ENCODE measurements around the gene SLC7A9. TPM values are rescaled to one million over a fixed set of nuclear protein-coding genes. Genes with fewer than 3 reads are reported as not detected.

SLC7A9 gene
- not detected in 2 replicates for total RNA-seq (2014; rRNA removed; shearing (Covaris generic); ENCODE audit: low replicate concordance)

DNA sequence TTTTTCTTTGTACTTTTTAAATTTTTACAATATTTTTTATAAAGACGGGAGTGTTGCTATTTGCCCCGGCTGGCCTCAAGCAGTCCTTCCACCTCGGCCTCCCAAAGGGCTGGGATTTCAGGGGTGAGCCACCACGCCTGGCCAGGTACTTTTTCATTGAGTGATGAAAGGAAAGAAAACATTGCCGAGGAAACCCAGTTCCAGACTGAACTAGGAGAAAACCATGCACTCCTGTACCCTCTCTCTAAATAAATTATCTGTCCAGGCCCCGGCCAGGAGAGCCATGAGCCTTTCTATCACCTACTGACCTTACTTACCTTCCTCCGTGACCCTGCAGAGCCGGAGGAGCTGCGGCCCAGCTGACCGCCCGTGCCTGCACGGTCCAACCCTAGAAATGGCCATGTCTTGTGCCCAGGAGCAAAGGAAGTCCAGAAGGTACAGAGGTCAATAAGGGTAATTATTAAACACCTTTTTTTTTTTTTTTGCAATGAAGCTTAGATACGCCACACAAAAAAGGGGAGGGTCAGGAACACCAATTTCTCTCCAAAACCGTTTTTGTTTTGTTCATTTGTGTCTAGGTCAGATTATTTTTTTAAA, at the start of gene SLC7A9:
Gene SLC7A9 (minus strand): TSS at position 399 of the 597 bp plus-strand sequence. CDS start 1,233 bp downstream, outside the sequence.
- no peak for DNase-seq
- no peaks in the 10 kb centered on the region for H3K36me3 ChIP-seq
- no peaks in the 10 kb centered on the region for H3K27me3 ChIP-seq
- no peaks in the 10 kb centered on the region for H3K9me3 ChIP-seq
- H3K4me3 ChIP-seq, result no peak within 1 kb of the TSS

DNA sequence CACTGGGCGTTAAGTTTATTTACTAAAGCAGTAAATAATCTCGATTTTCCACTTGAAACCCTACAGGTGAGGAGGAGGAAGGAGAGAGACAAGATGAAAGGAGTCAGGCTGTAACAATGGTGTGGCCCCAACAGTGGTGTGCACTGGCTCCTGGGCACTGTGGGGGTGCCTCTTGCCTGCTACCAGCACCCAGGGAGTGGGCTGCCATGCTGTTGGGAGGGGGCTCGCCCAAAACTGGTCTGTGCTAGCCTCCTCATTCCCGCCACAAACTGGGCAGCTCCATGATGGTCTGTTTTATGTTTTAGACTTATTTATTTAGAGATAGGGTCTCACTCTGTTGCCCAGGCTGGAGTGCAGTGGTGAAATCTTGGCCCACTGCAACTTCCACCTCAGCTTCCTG, 49.8 kb upstream of the SLC7A9 start:
- Histone ChIP-seq H3K4me3 (no peak overlapping the region), H3K27me3 (no peaks in the 10 kb centered on the region), H3K36me3 (peaks cover 27% of the 10 kb centered on the region), H3K9me3 (no peaks in the 10 kb centered on the region)
- no peak for DNase-seq

DNA sequence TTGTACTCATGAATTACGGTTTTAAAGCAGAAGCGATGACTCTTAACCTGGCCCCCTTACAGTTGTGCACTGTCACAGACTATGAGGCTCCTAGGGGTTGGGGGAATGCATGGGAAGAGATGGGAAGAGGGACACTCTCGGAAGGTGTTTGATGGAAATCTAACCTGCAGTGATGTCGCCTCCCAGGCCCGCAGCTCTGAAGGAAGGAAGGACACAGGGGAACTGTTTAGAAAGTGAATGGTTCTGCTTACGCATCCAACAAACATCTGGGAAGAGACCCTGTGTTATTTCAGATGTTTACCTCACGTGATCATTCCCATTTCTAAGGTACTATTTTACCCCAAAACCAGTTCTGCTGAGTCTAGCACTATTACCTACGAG, 48.0 kb upstream of the SLC7A9 start:
- no peaks in the 10 kb centered on the region for H3K9me3 ChIP-seq
- peaks cover 21% of the 10 kb centered on the region for H3K36me3 ChIP-seq
- no peak overlapping the region for H3K4me3 ChIP-seq
- no peaks in the 10 kb centered on the region for H3K27me3 ChIP-seq
- no peak for DNase-seq

DNA sequence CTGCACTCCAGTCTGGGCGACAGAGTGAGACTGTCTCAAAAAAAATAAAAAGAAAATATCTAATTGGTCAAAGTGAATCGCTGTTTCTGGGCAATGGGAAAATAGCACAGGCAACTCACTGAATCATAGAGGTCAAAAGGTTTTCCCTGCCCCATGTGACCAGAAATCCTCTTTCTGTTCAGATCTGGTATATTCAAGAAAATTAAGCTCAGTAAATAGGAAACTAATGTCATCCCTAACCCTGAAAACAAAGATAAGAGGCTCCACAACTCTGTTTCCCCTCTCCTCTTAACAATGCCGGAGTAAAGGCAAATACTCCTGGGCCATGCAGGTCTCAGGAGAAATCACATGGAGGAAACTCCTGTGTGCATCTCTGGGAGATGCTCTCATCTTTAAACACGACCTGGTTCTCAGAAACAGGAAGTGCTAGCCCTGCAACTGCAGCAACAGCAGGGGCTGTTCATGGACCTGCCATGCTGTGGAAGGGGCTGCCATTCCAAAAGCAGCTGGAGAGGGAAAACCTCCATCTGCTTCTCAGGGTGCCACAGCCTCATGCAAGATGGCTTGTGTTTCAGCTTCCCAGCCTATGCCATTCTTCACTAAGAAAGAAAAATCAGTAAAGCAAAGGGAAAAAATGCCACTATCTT, 47.5 kb upstream of the SLC7A9 start:
- no peak for DNase-seq
- no peaks in the 10 kb centered on the region for H3K9me3 ChIP-seq
- H3K36me3 ChIP-seq, result peaks cover 21% of the 10 kb centered on the region
- no peaks in the 10 kb centered on the region for H3K27me3 ChIP-seq
- H3K4me3 ChIP-seq, result no peak overlapping the region

DNA sequence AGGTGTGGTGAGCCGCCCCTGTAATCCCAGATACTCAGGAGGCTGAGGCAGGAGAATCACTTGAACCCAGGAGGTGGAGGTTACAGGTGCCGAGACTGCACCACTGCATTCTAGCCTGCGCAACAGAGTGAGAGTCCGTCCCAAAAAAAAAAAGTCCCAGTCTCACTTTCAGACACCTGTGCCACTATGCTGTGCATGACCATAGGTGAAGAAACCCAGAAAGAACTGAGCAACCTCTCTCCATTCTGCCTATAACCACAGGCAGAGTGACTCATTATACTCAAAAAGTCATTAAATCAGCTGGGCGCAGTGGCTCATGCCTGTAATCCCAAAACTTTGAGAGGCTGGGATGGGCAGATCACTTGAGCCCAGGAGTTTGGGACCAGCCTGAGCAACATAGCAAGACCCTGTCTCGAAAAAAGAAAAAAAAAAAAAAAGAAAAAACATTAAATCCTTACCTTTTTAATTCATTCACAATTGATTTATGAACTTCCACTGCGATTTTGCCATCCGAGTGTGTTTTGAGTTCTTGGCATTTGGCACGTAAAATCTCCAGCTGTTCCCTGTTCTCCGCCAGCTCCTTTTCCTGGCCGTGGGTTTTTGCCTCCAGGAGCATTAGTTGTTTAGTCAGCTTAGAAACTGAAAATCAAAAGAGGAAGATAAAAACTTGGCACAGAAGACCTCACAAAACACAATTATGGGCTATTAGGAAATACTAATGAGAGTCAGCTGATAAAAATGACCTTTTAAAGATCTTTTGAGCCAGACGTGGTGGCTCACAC, 45.5 kb upstream of the SLC7A9 start:
- Histone ChIP-seq H3K4me3 (no peak overlapping the region), H3K36me3 (peaks cover 18% of the 10 kb centered on the region), H3K9me3 (no peaks in the 10 kb centered on the region), H3K27me3 (no peaks in the 10 kb centered on the region)
- no peak for DNase-seq

DNA sequence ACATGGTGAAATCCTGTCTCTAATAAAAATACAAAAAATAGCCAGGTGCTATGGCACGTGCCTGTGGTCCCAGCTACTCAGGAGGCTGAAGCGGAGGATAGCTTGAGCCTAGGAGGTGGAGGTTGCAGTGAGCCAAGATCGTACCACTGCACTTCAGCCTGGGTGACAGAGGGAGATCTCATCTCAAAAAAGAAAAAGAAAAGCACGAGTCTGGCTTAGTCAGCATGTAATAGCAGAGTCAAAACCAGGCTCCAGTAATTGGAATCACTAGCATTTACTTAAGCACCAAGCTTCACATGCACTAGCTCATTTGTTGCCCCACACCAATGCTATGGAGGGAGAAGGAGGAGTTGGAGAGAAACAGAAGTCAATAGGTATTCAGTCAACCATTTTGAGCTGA, 41.9 kb upstream of the SLC7A9 start:
- H3K4me3 ChIP-seq, result no peak overlapping the region
- no peaks in the 10 kb centered on the region for H3K9me3 ChIP-seq
- H3K27me3 ChIP-seq, result no peaks in the 10 kb centered on the region
- peaks cover 30% of the 10 kb centered on the region for H3K36me3 ChIP-seq
- DNase-seq, result no peak

DNA sequence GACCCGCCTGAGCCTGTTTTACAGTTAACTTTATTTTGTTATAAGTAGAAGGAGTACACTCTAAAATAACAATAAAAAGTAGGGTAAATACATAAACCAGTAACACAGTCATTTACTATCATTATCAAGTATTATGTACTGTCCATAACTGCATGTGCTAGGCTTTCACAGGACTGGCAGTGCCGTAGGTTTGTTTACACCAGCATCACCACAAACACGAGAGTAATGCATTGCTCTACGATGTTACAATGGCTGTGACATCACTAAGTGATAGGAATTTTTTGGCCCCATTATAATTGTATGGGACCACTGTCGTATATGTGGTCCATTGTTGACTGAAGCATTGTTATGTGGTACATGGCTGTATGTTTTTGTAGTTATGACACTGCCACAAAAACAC, 41.3 kb upstream of the SLC7A9 start:
- DNase-seq, result no peak
- Histone ChIP-seq H3K27me3 (no peaks in the 10 kb centered on the region), H3K4me3 (no peak overlapping the region), H3K36me3 (peaks cover 24% of the 10 kb centered on the region), H3K9me3 (no peaks in the 10 kb centered on the region)

DNA sequence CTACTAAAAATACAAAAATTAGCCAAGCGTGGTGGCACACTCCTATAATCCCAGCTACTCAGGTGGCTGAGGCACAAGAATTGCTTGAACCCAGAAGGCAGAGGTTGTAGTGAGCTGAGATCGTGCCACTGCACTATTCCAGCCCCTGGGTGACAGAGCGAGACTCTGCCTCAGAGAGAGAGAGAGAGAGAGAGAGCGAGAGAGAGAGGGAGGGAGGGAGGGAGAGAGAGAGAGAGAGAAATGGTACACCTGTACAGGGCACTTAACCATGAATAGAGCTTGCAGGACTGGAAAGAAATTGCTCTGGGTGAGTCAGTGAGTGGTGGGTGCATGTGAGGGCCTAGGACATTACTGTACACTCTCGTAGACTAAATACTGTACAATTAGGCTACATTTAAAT, 40.5 kb upstream of the SLC7A9 start:
- Histone ChIP-seq H3K36me3 (peaks cover 24% of the 10 kb centered on the region), H3K27me3 (no peaks in the 10 kb centered on the region), H3K9me3 (no peaks in the 10 kb centered on the region), H3K4me3 (no peak overlapping the region)
- DNase-seq, result no peak

DNA sequence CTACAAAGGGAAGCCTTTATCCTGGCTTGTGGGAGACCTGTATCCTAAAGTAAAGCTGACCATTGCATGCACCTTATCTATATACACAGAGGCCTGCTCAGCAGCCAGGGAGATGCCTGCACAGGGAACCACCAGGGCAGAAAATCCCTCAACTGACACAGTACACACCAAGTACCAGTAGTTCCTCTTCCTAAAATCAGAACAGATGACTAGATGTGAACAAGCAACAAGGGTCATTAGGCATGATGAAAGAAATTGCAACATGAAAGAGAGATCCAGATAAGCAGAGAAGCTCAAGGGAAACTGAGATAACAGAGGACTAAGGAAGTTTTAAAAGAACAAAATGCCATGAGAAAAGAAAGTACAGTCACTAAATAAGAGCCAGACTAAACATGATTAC, 39.7 kb upstream of the SLC7A9 start:
- no peak for DNase-seq
- H3K36me3 ChIP-seq, result peaks cover 20% of the 10 kb centered on the region

DNA sequence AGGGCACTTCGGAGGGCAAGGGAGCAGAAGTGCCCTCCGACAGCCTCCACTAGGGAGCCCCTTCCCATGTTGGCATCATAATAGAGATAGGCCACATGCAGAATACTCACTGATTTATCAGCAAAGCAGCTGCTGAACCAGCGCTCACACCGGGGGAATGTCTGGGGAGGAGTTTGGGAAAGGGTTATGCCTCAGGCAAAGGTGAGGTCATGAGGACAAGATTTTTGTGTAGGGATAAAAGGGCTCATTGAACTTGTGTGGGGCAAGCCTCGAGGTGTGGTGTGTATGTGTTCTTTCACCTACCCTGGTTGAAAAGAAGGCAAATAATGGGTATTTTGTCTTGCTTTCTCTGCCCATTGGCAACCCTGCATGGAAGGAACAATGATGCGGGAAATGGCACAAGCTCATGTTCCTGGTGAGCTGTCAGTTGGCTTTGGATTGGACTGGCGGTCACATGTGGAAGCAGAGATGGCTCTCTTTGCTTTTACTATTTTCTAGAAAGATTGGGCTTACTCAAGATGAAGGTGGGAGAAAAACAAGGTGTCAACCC, 39.1 kb upstream of the SLC7A9 start:
- Histone ChIP-seq H3K9me3 (no peaks in the 10 kb centered on the region), H3K36me3 (peaks cover 18% of the 10 kb centered on the region), H3K27me3 (no peaks in the 10 kb centered on the region), H3K4me3 (no peak overlapping the region)
- DNase-seq, result no peak

More for the DNA sequence above, 39.7 kb upstream of the SLC7A9 start:
- Histone ChIP-seq H3K9me3 (no peaks in the 10 kb centered on the region), H3K4me3 (no peak overlapping the region), H3K27me3 (no peaks in the 10 kb centered on the region)

DNA sequence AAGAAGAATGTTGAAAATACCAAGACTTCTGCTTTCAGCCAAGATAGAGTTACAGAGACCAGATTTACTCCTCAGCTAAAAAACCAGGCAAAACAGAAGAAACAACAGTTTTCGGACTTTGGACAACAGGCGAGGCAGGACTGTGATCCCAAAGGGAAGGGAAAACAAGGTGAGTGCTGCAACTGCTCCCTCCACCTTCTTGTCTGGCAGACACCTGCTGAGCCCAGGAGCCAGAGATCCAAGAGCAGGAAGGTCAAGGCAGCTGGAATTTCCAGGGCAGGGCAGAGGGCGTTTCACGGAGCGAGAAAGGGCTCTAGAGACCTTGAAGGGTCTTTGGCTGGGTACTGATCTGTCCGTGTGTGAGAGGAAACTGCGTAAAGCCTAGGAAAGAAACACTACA, 32.9 kb upstream of the SLC7A9 start:
- no peak overlapping the region for H3K4me3 ChIP-seq
- DNase-seq, result no peak
- no peaks in the 10 kb centered on the region for H3K27me3 ChIP-seq
- H3K9me3 ChIP-seq, result no peaks in the 10 kb centered on the region
- peaks cover 9% of the 10 kb centered on the region for H3K36me3 ChIP-seq

DNA sequence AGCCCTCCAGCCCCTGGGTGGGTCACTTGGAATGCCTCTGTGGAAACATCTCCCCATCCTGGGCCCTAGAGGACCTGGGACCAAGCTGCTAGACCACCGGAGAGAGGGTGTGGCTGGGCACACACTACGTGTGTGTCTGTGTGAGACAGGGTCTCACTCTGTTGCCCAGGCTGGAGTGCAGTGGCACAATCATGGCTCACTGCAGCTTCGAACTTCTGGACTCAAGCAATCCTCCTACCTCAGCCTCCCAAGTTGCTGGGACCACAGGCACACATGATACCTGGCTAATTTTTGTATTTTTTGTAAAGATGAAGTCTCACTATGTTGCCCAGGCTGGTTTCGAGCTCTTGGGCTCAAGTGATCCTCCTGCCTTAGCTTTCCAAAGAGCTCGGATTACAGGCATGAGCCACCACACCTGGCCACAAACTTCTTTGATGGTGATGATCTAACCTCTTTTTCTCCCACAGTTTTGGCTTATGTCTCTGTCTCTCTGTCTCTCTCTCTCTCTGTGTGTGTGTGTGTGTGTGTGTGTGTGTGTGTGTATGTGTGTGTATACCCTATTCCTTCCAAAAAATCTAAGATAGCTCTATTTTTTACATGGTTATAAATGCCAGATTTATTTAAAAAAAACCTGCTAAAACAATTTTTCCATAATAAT, 32.1 kb upstream of the SLC7A9 start:
- Histone ChIP-seq H3K27me3 (no peaks in the 10 kb centered on the region), H3K4me3 (no peak overlapping the region), H3K36me3 (peaks cover 7% of the 10 kb centered on the region; the same call in 1 of the 2 replicates), H3K9me3 (no peaks in the 10 kb centered on the region)
- no peak for DNase-seq

DNA sequence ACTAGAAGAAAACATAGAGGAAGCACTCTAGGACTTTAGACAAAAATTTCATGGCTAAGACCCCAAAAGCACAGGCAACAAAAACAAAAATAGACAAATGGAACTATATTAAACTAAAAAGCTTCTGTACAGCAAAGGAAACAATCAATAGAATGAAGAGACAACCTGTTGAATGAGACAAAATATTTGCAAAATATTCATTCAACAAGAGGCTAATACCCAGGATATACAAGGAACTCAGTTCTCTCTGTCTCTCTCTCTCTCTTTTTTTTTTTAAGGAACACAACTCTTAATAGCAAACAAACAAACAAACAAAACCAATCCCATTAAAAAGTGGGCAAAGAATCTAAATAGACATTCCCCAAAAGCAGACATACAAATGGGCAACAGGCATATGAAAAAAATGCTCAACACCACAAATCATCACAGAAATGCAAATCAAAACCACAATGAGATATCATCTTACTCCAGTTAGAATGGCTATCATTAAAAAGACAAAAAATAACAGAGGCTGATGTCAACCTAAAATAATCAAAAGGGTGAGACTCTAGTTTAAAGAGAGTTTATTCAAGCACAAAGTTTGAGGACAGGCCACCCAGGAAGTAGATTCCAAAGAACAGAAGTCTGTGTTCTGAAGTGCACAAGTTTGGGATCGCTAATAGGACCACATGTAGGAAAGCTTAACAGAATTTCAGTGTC, 27.1 kb upstream of the SLC7A9 start:
- Histone ChIP-seq H3K36me3 (peaks cover 14% of the 10 kb centered on the region), H3K4me3 (no peak overlapping the region), H3K27me3 (no peaks in the 10 kb centered on the region), H3K9me3 (peaks cover 3% of the 10 kb centered on the region)
- DNase-seq, result no peak

DNA sequence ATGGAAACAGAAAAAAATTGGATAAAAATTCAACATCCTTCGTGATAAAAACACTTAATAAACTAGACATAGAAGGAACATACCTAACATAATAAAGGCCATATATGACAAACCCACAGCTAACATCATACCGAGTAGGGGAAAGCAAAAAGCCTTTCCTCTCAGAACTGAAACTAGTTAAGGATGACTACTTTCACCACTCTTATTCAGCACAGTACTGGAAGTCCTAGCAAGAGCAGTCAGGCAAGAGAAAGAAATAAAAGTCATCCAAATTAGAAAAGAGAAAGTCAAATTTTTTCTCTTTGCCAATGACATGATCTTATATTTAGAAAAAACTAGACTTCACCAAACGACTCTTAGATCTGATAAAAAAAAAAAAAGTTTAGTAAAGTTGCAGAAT, 25.8 kb upstream of the SLC7A9 start:
- no peaks in the 10 kb centered on the region for H3K27me3 ChIP-seq
- DNase-seq, result no peak
- no peak overlapping the region for H3K4me3 ChIP-seq
- H3K9me3 ChIP-seq, result peaks cover 4% of the 10 kb centered on the region
- H3K36me3 ChIP-seq, result peaks cover 14% of the 10 kb centered on the region

DNA sequence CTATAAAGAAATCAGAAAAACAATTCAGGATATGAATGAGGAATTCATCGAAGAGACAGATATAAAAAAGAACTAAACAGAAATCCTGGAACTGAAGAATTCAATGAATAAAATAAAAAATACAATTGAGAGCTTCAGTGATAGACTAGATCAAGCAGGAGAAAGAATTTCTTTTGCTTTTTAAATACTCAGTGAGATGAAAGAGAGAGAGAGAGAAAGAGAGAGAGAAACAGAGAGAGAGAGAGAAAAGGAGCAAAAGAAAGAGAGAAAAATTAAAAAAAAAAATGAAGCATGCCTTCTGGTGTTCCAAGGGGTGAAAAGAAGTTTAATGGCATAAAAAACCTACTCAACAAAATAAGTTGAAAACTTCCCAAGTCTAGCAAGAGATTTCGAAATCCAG, 22.0 kb upstream of the SLC7A9 start:
- peaks cover 7% of the 10 kb centered on the region for H3K36me3 ChIP-seq
- no peaks in the 10 kb centered on the region for H3K27me3 ChIP-seq
- DNase-seq, result no peak
- H3K9me3 ChIP-seq, result peaks cover 4% of the 10 kb centered on the region
- no peak overlapping the region for H3K4me3 ChIP-seq

DNA sequence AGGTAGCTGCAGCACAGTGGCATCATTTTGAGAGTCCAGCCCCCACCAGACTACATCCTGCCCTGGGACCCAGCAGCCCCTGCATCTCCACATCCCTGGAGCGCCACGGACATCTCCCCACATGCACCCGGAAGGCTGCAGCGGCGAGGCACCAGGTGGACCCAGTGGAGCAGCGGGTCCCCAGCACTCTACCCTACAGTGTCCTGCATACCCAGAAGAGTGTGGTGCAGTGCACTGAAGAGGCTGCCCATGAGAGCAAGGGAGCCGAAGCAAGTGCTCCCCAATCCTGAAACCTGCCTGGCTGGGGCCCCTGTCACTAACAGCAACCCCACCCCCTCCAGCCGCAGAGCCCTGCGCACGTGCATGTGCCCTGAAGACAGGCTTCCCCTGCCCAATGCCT, 21.3 kb upstream of the SLC7A9 start:
- H3K36me3 ChIP-seq, result peaks cover 7% of the 10 kb centered on the region
- no peak overlapping the region for H3K4me3 ChIP-seq
- H3K9me3 ChIP-seq, result peaks cover 4% of the 10 kb centered on the region
- no peak for DNase-seq
- no peaks in the 10 kb centered on the region for H3K27me3 ChIP-seq

Data from MG63 (cell line).